ENCODE measurements around the gene CCDC183. TPM values are rescaled to one million over a fixed set of nuclear protein-coding genes. Genes with fewer than 3 reads are reported as not detected.
A peak's percentile ranks its signal among the peaks of the same experiment; 100 is the strongest.

CCDC183 gene
- total and polyA plus RNA-seq, 2 of the 4 experiments (the other 2 are of a cell fraction): under 0.01 to 0.29 TPM

DNA sequence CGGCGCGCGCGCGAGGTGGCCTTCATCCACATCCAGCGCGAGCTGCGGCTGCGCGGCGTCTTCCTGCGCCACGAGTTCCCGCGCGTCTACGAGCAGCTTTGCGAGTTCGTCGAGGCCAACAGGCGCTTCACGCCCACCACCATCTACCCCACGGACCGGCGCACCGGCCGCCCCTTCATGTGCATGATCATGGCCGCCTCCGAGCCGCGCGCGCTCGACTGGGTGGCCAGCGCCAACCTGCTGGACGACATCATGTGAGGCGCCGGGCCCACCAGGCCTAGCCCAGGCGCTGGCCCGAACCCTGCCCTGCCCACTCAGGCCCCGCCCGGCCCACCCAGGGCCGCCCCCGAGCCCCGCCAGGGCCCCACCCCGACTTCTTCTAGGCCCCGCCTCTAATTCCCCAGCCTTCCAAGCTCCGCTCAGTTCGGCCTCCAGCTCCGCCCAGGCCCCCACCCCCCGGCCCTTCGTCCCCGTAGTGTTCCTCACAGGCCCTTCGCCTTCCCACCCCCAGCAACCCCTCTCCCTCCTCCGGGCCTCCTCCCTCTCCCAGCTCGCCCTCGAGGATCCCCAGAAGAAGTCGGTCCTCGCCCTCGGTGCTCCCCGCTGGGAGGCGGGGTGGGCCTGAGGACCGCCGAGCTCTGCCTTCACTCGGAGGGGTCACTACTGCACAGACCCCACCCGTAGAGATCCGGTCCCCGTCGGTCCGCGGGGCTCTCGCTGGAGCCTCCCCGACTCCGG is 51.1 kb downstream of the CCDC183 start:
- H2AFZ ChIP-seq (replicated peaks; ENCODE audit: low read length, poor library complexity): peak overlapping the region; percentile 80
- in situ Hi-C loops (cut with MboI; ENCODE audit: low sequenced_read_pairs) (no loop called here), intact Hi-C loops (cut with micrococcal nuclease) (no loop called here), dilution Hi-C loops (cut with HindIII; ENCODE audit: low sequenced_read_pairs, unreplicated experiment) (no loop called here)
- BruUV-seq (replicated peaks): no TSS peak
- H3K9me1 ChIP-seq (ENCODE audit: insufficient read depth, low read length): no peaks in the 10 kb centered on the region
- CTCF ChIA-PET: interaction anchor here (0.9 kb wide), 1 partner anchor 182 kb away, joined by 3 read pairs; no protein-coding TSS in a partner anchor
- ATAC-seq (ENCODE audit: low read depth): peak; percentile 7
- no peak for TF ChIP-seq RFX5 (IDR thresholded peaks at IDR 0.05; ENCODE audit: low read depth, low read length)
- TF ChIP-seq MAZ (IDR thresholded peaks at IDR 0.05; ENCODE audit: borderline replicate concordance, low read depth, low read length): peak; percentile 17; the same call in 1 of the 2 replicates
- peak overlapping the region; percentile 91 for H3K4me2 ChIP-seq (ENCODE audit: low read depth, low read length)
- peak overlapping the region; percentile 57; the same call in 1 of the 2 replicates for H4K5ac ChIP-seq (ENCODE audit: low read depth, low read length)
- H3K4me3 ChIP-seq (ENCODE audit: insufficient read depth, low read depth, low read length): peak overlapping the region; percentile 92
- H3K4me1 ChIP-seq (ENCODE audit: control insufficient read depth, insufficient read depth, low read length): peaks cover 9% of the 10 kb centered on the region
- H3K27ac ChIP-seq (ENCODE audit: insufficient read depth, low read length): peak overlapping the region; percentile 35
- peak overlapping the region; percentile 90 for H2AK9ac ChIP-seq (replicated peaks; ENCODE audit: low read depth, low read length, poor library complexity)
- H3K36me3 ChIP-seq (ENCODE audit: control insufficient read depth, insufficient read depth, low read length): peaks cover 14% of the 10 kb centered on the region; the same call in 1 of the 2 replicates
- H3K56ac ChIP-seq (ENCODE audit: extremely low read depth, insufficient read depth, low read length): no peak overlapping the region
- H2BK20ac ChIP-seq (ENCODE audit: low read depth, low read length): no peak overlapping the region
- peak; percentile 39 for DNase-seq
- 2% methylated on average over 16 of the region's 75 CpGs; no CpG with 5 or more reads in 1 of the 2 experiments for WGBS, 2 experiments (ENCODE audit: extremely low coverage in 2 of 2, insufficient read length in 1 of 2)
- H3K18ac ChIP-seq (ENCODE audit: low read depth, low read length): peak overlapping the region; percentile 51
- peaks cover 9 to 21% of the 10 kb centered on the region in 2 experiments; a peak in 2 of 4 replicates for H3K79me1 ChIP-seq (ENCODE audit: low read depth in 1 of 2, low read length in 2 of 2)
- H2BK15ac ChIP-seq (ENCODE audit: low read depth, low read length): no peak overlapping the region
- no peak overlapping the region for H3K23ac ChIP-seq (ENCODE audit: low read depth, low read length)
- H4K8ac ChIP-seq (ENCODE audit: low read depth in 2 of 2, low read length in 2 of 2): peak overlapping the region in 1 of 2 experiments; percentile 67; a peak in 2 of 4 replicates
- 0 out of 2 replicates have a peak overlapping the region, but pooled peaks have one; percentile 21 for H4K91ac ChIP-seq (ENCODE audit: insufficient read depth, low read depth, low read length)
- H3K4ac ChIP-seq (ENCODE audit: low read depth, low read length): peak overlapping the region; percentile 88
- peaks cover 6% of the 10 kb centered on the region; the same call in 1 of the 2 replicates for H3K9me3 ChIP-seq (ENCODE audit: control insufficient read depth, insufficient read depth, low read length)
- H2BK5ac ChIP-seq (ENCODE audit: low read depth, low read length, poor library complexity, severe bottlenecking): peak overlapping the region; percentile 85
- H3K27me3 ChIP-seq (ENCODE audit: control insufficient read depth, insufficient read depth, low read length): peaks cover 22% of the 10 kb centered on the region
- POLR2A ChIA-PET (ENCODE audit: unreplicated experiment): no interaction called here
- H4K20me1 ChIP-seq (ENCODE audit: insufficient read depth, low read length): peaks cover 23% of the 10 kb centered on the region
- peak overlapping the region; percentile 1; the same call in 1 of the 2 replicates for H2BK120ac ChIP-seq (ENCODE audit: low read depth, low read length)
- no peak overlapping the region for H2AK5ac ChIP-seq (ENCODE audit: low read depth, low read length)
- H3K14ac ChIP-seq (replicated peaks; ENCODE audit: low read depth, low read length): no peak overlapping the region
- peak overlapping the region; percentile 92 for H3K9ac ChIP-seq (ENCODE audit: low read depth, low read length)
